ENCODE data around the gene CA10.

The CA10 gene

DNA sequence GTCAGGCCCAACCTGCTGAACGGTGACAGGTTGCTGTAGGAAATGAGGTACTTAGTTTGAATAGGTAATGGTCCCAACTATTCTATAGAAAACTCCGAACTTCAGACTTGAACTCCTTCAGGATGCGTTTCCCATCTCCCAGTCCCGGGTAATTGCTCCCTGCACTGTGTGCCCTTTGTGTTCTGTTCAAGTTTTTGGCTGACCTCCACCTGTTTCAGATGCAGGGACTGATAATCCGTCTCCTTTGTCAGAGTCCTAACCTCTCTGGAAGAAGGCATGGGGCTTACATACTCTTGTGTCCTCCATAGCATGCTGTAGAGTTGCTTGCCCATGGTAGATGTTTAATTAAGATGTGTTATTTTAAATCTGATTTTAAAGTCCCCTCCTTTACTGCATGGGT is 547.7 kb downstream of the CA10 start:
- no peak for DNase-seq (ENCODE audit: low read depth in 1 of 2, low spot score in 1 of 2)

DNA sequence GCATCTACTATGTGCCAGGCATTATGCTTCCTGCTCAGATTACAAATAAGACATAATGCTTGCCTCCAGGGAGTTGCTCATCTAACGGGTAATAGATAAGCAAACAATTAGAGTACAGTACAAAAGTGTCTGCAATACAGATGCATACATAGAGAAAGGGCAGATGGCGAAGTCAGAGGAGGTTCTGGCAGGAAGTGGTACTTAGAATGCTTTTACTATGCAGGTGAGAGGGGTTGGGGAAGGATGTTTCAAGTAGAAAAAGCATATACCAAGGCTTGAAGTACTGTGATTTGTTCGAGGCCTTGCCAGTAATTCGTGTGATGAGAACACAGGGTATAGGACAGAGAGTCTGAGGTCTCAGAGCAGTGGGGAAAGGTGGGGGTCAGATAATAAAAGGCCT is 548.4 kb downstream of the CA10 start:
- DNase-seq (ENCODE audit: low read depth in 1 of 2, low spot score in 1 of 2) = no peak

DNA sequence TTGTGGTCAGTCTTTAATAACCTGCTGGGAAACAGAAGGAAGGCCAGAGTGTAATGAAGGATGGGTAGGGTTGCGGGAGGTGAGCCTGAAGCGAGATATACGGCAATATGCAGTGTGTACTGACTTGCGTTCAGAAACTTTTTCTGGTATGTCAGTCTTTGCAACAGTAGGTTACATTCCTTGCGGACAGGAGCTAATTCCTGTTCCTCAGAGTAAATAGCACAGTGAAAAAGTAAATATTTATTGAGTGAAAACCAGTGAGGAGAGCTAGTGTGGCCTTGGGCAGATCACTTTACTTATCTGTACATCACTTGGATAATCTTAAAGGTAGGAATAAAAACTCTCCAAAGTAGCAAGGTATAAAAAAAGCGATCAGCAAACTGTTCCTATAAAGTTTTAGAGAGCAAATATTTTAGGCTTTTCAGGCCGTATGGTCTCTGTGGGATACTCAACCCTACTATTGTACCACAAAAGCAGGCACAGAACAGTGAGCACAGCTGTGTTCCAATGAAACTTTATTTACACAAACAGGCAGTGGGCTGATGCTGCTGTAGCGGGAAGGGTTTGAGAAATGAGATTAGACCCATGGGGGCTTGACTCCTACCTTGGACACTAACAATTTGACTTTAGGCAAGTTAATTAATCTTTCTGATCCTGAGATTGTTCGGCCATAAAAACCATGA is 550.1 kb downstream of the CA10 start:
- no peak for DNase-seq (ENCODE audit: low read depth in 1 of 2, low spot score in 1 of 2)

DNA sequence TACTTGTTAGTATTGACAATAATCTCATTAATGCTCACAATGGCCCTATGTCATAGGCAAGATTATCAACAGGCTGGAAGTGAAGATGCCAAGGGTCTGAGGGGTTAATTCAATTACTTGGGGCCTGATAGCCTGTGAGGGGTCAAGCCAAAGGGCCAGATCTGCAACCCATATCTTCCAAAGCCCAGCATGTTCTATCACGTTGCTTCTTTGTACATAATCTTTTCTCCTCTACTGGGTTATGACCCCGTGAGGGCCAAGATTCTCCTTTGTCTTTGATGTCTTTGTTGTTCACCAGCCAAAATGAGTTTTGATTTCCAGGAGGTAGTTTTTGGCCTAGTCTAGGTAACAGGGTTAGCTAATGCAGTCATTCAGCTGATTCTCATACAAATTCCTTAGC is 551.0 kb downstream of the CA10 start:
- DNase-seq (ENCODE audit: low read depth in 1 of 2, low spot score in 1 of 2) = no peak

DNA sequence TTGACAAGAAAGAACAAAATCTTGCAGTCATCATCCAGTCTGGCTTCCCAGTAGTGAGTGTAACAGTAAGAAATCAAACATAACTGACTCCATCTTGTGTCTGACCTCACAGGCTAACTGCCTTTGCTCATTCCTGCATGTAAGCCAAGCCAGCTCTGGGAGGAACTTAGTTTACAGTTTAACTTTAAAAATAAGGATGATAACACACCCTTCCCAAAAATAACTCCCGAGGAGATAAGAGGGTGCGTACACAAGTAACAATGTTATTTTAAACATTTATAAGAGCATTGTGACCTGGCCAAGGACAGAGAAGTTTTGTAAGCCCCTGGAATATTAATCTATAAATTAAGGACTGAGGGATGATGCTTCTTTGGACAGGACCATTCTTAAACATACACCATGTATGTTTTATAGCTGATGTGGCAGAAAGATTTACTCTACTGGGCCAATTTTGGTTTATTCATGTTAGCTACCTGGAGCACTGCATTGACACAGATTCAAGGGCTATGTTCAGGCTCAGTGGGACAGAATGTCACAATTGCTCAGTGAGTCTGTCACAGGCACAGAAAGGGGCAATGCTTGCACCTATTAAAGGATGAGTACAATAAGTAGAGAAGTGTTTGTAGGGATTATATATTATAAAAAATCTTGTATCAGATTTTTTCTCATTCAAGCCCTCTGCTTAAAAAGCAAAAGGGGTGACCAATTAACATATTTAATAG is 554.1 kb downstream of the CA10 start:
- DNase-seq (ENCODE audit: low read depth in 1 of 2, low spot score in 1 of 2) = no peak

DNA sequence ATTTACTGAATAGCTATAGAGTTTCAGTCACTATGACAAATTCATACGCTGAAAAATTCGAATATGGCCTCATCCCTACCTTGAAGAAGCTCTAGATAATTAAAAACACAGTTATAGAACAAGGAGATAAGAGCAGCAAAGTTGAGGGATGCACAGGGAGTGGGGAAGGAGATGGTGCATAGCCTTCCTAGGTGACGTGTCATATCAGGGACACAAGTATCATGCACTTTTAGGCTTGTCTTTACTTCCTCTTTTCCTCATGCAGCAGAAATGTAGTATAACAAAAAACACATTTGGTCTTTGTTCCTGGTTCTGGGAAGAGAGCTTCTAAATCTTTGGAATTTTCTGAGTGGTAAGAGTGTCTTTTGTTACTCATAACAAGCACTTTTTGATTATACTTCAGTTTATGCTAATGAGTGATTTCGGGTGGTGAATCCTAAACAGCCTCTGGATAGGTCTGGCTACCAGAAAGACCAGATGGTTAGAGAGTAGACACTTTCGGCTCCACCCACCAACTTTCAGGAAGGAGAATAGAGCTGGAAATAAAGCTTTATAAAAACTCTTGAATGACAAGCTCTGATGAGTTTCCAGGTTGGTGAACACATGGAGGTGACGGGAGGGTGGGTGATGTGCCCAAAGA is 556.8 kb downstream of the CA10 start:
- no peak for DNase-seq (ENCODE audit: low read depth in 1 of 2, low spot score in 1 of 2)

DNA sequence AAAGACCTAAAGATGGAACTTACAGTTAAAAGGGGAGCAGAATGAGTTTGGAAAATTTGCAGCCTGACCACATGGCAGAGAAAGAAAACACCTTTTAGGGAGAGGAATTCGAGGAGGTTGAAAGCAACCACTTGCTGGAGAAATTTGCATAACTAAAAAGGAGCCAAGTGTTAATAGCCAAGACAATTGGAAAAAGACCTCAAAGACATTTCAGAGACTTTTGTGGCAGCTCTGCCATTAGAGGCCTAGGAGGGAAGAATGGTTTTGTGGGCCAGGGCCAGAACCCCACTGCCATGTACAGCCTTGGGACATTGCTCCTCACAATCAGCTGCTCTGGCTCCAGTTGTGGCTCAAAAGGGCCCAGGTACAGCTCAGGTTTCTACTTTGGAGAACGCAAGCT is 559.7 kb downstream of the CA10 start:
- no peak for DNase-seq (ENCODE audit: low read depth in 1 of 2, low spot score in 1 of 2)

DNA sequence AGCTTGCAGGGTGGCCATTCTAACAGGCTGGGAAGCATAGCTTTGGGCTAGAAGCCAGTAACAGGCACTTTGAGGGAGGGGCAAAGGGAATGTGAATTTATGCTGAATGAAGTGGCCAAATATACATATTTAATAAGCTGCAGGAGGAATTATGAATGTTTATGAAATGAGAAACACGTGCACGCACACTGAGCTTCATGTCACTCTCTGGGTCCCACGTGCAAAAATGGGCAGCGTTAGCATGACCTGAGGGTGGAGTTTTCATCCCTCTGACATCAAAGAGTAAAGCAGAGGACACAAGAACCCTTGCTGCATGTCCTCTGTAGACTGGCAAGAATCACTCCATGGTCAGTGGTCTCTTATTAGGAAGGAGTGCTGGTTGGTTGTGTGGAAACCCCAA is 561.2 kb downstream of the CA10 start:
- DNase-seq (ENCODE audit: low read depth in 1 of 2, low spot score in 1 of 2) = no peak

DNA sequence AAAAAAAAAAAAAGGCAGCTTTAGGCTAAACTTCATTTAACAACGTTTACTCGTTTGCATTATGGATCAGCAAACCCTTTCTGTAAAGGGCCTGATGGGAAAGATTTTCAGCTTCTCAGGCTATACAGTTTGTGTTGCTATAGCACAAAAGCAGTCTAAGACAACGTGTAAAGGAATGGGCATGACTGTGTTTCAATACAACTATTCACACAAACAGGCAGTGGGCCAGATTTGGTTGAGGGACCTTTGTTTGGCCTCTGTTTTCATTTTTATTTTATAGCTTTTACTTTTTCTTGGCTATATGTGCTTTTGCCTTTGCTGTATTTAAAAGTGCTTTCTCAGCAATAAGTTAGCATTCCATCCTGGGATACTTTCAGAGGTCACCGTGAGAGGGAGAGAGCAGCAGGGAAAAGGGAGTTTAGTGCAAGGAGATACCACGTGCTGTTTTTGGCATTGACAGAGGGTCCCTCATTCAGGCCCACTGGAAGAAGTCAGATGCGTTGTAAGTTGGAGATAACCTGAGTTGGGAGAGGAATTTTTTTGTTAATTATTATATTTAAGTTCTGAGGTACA is 562.6 kb downstream of the CA10 start:
- DNase-seq (ENCODE audit: low read depth in 1 of 2, low spot score in 1 of 2) = no peak

DNA sequence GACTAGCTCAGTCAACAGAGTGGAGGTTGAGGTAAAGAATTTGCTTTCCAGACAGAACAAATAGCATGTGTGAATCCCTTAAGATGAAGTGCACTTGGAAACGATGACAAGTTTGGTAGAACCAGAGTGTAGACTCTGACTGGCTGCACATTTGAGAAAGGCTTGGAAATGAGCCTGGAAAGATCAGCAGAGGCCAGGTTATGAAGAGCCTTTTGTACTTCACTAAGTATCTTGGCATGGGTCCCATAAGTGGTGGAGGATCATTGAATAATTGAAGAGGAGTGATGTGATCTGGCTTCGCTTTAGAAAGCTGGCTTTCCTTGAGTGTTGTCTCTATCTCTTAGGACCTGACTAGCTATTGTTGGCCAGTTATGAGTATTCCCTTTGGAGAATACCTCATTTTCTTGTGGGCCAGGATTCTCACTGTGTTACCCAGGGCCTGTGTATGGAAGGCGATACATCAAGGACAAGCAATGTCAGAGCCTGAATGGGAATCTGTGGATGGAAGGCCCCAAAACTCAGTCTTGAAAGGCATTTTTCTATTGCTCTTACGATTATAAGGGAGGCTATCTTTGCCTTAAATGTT is 568.4 kb downstream of the CA10 start:
- DNase-seq (ENCODE audit: low read depth in 1 of 2, low spot score in 1 of 2) = no peak

DNA sequence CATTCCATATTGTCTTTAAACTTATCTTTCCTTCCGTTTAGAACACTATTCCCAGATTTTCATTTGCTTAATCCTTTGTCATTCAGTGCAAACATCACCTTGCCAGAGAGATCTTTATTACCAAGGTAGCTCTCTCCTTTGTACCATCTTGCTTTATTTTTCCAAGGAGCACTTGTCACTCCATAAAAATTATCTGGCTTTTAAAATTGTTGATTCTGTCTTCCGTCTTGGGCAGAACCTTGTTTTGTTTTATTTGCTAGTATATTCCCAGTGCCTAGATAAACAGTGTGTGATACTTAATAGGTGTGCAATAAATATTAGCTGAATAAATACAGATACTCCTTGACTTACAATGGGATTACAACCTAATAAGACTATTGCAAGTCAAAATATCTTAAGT is 570.5 kb downstream of the CA10 start:
- DNase-seq (ENCODE audit: low read depth in 1 of 2, low spot score in 1 of 2) = no peak

DNA sequence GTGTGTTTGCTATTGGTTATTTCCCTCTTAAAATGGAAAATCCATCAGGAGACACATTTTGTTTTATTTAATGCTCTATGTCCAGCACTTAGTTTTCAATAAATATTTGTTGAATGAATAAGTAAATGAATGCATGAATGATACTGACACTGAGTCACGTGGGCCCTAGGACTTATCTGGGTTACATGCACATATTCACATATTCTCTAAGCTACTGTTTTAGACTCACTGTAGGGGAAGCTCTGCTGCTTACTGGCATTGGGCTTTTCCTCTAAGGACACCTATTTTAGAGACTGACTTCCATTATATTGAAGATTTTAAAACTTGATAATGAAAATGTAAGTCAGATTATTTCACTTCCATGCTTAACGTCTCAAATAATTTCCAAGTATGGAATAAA is 571.0 kb downstream of the CA10 start:
- no peak for DNase-seq (ENCODE audit: low read depth in 1 of 2, low spot score in 1 of 2)

DNA sequence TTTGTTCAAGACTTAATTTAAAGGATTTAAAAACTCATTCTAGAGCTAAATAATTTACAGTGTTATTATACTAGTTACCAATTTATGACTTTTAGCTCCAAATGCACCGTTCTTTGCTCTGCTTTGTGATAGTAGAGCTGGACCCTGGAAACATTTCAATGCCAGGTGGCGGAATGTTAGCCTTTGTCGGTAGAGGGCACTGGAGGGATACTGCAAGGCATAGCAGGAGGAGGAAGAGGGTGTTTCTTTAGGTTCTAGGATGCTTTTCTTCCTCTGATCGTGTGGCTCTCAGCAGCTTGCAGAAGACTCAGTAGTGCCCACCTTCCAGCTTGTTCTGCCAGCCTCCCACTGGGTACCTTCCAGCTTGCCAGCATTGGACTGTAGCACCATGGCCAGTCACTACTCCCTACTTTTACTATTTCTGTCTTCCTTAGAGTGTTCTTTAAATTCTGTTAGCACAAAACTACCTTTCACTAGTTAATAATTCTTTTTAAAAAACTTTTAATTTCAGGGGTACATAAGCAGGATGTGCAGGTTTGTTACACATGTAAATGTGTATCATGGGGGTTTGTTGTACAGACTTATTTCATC is 572.9 kb downstream of the CA10 start:
- no peak for DNase-seq (ENCODE audit: low read depth in 1 of 2, low spot score in 1 of 2)

DNA sequence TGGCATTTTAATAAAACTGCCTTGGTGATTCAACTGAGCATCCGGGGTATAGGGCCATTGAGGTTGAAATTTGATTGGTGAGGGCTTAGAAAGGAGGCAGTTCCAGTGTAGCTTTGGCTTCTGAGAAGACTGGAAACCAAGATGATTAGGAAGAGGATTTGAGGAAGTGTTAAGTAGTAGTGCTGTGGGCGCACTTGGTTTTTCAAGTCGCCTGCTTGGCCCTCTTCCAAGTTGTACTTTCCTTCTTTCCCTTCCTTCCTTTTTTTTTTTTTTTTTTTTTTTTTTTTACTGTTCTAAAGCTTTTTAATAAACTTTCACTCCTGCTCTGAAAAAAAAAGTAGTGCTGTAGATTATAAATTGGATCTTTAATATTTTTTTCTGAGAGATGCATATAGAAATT is 577.6 kb downstream of the CA10 start:
- no peak for DNase-seq (ENCODE audit: low read depth in 1 of 2, low spot score in 1 of 2)
